OCI-LY1 (cell line): ENCODE measurements around the gene XPR1.
"Not testable (repeated sequence)": the region's sequence is repeated elsewhere in the genome, so short reads cannot be mapped to it uniquely, and the experiment has no call there.

Source experiments
- H2AFZ ChIP-seq: fragments of 200-600 bp; sonication (generic), shearing (Covaris generic); 2 replicates; pipeline ENCODE4 v1.6.0; 2014; ENCODE audit warnings: antibody characterized with exemption, mild to moderate bottlenecking, low read length
- H3F3A ChIP-seq: fragments of 200-600 bp; sonication (generic), shearing (Covaris generic); 2 replicates; pipeline ENCODE4 v1.6.0; 2014; ENCODE audit warnings: mild to moderate bottlenecking, antibody characterized with exemption, low read length, moderate library complexity; ENCODE audit not compliant: insufficient read depth
- H3K27ac ChIP-seq: fragments of 200-600 bp; sonication (generic); 2 replicates; pipeline ENCODE4 v1.5.1; 2014; ENCODE audit warnings: low read length, mixed run types, mild to moderate bottlenecking, low read depth; ENCODE audit not compliant: poor library complexity, severe bottlenecking
- H3K27me3 ChIP-seq: fragments of 200-600 bp; sonication (generic); 2 replicates; pipeline ENCODE4 v1.6.0; 2014; ENCODE audit warnings: antibody characterized with exemption, mild to moderate bottlenecking, low read length, moderate library complexity; ENCODE audit not compliant: insufficient read depth
- H3K36me3 ChIP-seq: fragments of 200-600 bp; sonication (generic); 2 replicates; pipeline ENCODE4 v1.6.1; 2014; ENCODE audit warnings: mild to moderate bottlenecking, antibody characterized with exemption, low read length, moderate library complexity, mixed read lengths; ENCODE audit not compliant: insufficient read depth
- H3K4me1 ChIP-seq: fragments of 200-600 bp; sonication (generic); 2 replicates; pipeline ENCODE4 v1.5.1; 2014; ENCODE audit warnings: mild to moderate bottlenecking, low read length, moderate library complexity; ENCODE audit not compliant: insufficient read depth, severe bottlenecking
- H3K4me2 ChIP-seq: fragments of 200-600 bp; sonication (generic), shearing (Covaris generic); 2 replicates; pipeline ENCODE4 v1.6.1; 2014; ENCODE audit warnings: low read length
- H3K4me3 ChIP-seq: fragments of 200-600 bp; sonication (generic); 2 replicates; pipeline ENCODE4 v1.5.1; 2014; ENCODE audit warnings: low read length, low read depth, mild to moderate bottlenecking, mixed read lengths; ENCODE audit not compliant: poor library complexity, severe bottlenecking
- H3K79me2 ChIP-seq: fragments of 200-600 bp; shearing (Covaris generic); 2 replicates; pipeline ENCODE4 v1.6.1; 2016; ENCODE audit warnings: mixed run types, low read length, mixed read lengths; ENCODE audit not compliant: insufficient read depth
- H3K9ac ChIP-seq: fragments of 200-600 bp; sonication (generic), shearing (Covaris generic); 2 replicates; pipeline ENCODE4 v1.6.1; 2014; ENCODE audit warnings: mild to moderate bottlenecking, low read length, mixed read lengths
- H3K9me2 ChIP-seq: fragments of 200-600 bp; sonication (generic), shearing (Covaris generic); 2 replicates; pipeline ENCODE4 v1.6.1; 2014; ENCODE audit warnings: low read depth, mild to moderate bottlenecking, low read length, mixed read lengths
- H3K9me3 ChIP-seq: fragments of 200-600 bp; shearing (Covaris generic); 2 replicates; pipeline ENCODE4 v1.6.1; 2014; ENCODE audit warnings: low read length, mixed read lengths
- H4K20me1 ChIP-seq: fragments of 200-600 bp; sonication (generic), shearing (Covaris generic); 2 replicates; pipeline ENCODE4 v1.6.0; 2016; ENCODE audit warnings: mild to moderate bottlenecking, low read length; ENCODE audit not compliant: insufficient read depth
- CTCF ChIP-seq: fragments of 200-600 bp; sonication (generic), shearing (Covaris generic); IDR thresholded peaks from 2 replicates; pipeline ENCODE4 v1.5.1; 2017; ENCODE audit warnings: mild to moderate bottlenecking, antibody characterized with exemption, low read length, moderate library complexity, mixed read lengths
- EZH2 ChIP-seq: fragments of 200-600 bp; sonication (generic), shearing (Covaris generic); IDR thresholded peaks from 2 replicates; pipeline ENCODE4 v1.8.0; 2017; ENCODE audit warnings: borderline replicate concordance, mixed run types, mild to moderate bottlenecking, antibody characterized with exemption, low read length, moderate library complexity, mixed read lengths

XPR1 gene

GRCh38 chr1:180643693-180644092, 11.9 kb downstream of the XPR1 start:
- no peak overlapping the region for H3K4me3 ChIP-seq
- H3K27ac ChIP-seq, result no peak overlapping the region
- H3K9me2 ChIP-seq, result no peaks in the 10 kb centered on the region
- no peaks in the 10 kb centered on the region for H3K4me1 ChIP-seq
- no peak overlapping the region for H3K9ac ChIP-seq
- H3K79me2 ChIP-seq, result no peaks in the 10 kb centered on the region
- H2AFZ ChIP-seq, result no peak overlapping the region
- no peaks in the 10 kb centered on the region for H4K20me1 ChIP-seq
- H3F3A ChIP-seq, result no peaks in the 10 kb centered on the region
- H3K4me2 ChIP-seq, result no peak overlapping the region
- no peaks in the 10 kb centered on the region for H3K9me3 ChIP-seq
- H3K27me3 ChIP-seq, result no peaks in the 10 kb centered on the region
- no peaks in the 10 kb centered on the region for H3K36me3 ChIP-seq
- TF ChIP-seq CTCF, result no peak

- no peaks in the 10 kb centered on the region for H4K20me1 ChIP-seq
- H3F3A ChIP-seq, result no peaks in the 10 kb centered on the region
- H3K9me2 ChIP-seq, result no peaks in the 10 kb centered on the region
- H3K27me3 ChIP-seq, result no peaks in the 10 kb centered on the region
- H2AFZ ChIP-seq, result no peak overlapping the region
- no peak overlapping the region for H3K27ac ChIP-seq
- H3K4me1 ChIP-seq, result no peaks in the 10 kb centered on the region
- H3K79me2 ChIP-seq, result no peaks in the 10 kb centered on the region
- H3K9ac ChIP-seq, result no peak overlapping the region
- H3K4me3 ChIP-seq, result no peak overlapping the region
- H3K36me3 ChIP-seq, result no peaks in the 10 kb centered on the region
- no peak overlapping the region for H3K4me2 ChIP-seq
- TF ChIP-seq EZH2 (no peak), CTCF (no peak)
- no peaks in the 10 kb centered on the region for H3K9me3 ChIP-seq
These were observed 12.8 kb downstream of the XPR1 start for GRCh38 chr1:180644526-180645192.

- H3K27ac ChIP-seq, H3K36me3 ChIP-seq, H3K79me2 ChIP-seq, H3K27me3 ChIP-seq, H3K4me1 ChIP-seq, H3F3A ChIP-seq, H2AFZ ChIP-seq, H4K20me1 ChIP-seq, H3K9ac ChIP-seq, H3K9me3 ChIP-seq, H3K4me3 ChIP-seq, H3K9me2 ChIP-seq, H3K4me2 ChIP-seq: not testable (repeated sequence)
These were observed 13.4 kb downstream of the XPR1 start for GRCh38 chr1:180645261-180645660.

- Histone ChIP-seq H3K9me2 (no peaks in the 10 kb centered on the region), H3K9me3 (no peaks in the 10 kb centered on the region), H3K4me3 (no peak overlapping the region), H4K20me1 (no peaks in the 10 kb centered on the region), H3K4me1 (no peaks in the 10 kb centered on the region), H3K36me3 (no peaks in the 10 kb centered on the region), H3K9ac (no peak overlapping the region), H3F3A (no peaks in the 10 kb centered on the region), H3K27me3 (no peaks in the 10 kb centered on the region), H3K27ac (no peak overlapping the region), H3K4me2 (no peak overlapping the region), H2AFZ (no peak overlapping the region), H3K79me2 (no peaks in the 10 kb centered on the region)
- no peak for TF ChIP-seq CTCF
- TF ChIP-seq EZH2, result no peak
These were observed 14.3 kb downstream of the XPR1 start for GRCh38 chr1:180646093-180646492.
